HepG2 (cell line): Measurements from ENCODE around the gene ATP6V1F. TPM values are rescaled to one million over a fixed set of nuclear protein-coding genes. Genes with fewer than 3 reads are reported as not detected.

Experiments used
- ATAC-seq: fragments of 200-7000 bp; cut with Tn5 transposase; 3 replicates; pipeline ENCODE4 v1.9.1; 2020; ENCODE audit warnings: mild to moderate bottlenecking, moderate library complexity
- BruUV-seq: library from RNA; stranded (reverse); fragments of 400-500 nt; replicated peaks from 2 replicates; lab custom pipeline; 2021; lab: Mats Ljungman, UMichigan
- CTCF ChIA-PET: fragments of 300-600 bp; formaldehyde crosslinking; extraction: SDS; loops from one replicate; lab custom pipeline; 2021; ENCODE audit warnings: low total read pairs, inconsistent platforms, low intra/inter-chr PET ratio; lab: Yijun Ruan, JAX
- POLR2A ChIA-PET: fragments of 350-600 bp; sonication (Branson Sonifier 250); formaldehyde crosslinking; loops from one replicate; lab custom pipeline; 2020; ENCODE audit warnings: antibody characterized with exemption, inconsistent platforms; lab: Yijun Ruan, JAX
- DNase-seq: peaks from one replicate; pipeline ENCODE4 v3.0.0-alpha.2; 2015; ENCODE audit warnings: low spot score
- FAIRE-seq: peaks from 3 replicates; lab custom pipeline; 2011; peaks lifted over from hg19 to GRCh38; lab: Jason Lieb, UNC
- H2AFZ ChIP-seq: one replicate; pipeline ENCODE4 v1.6.1; 2011; ENCODE audit warnings: low read length, inconsistent platforms
- H3K27ac ChIP-seq: fragments of 300-600 bp; 3 replicates; pipeline ENCODE4 v1.8.0; 2011; ENCODE audit warnings: mixed run types, mild to moderate bottlenecking, mixed read lengths, low read length, inconsistent platforms; ENCODE audit not compliant: insufficient read depth; ENCODE audit errors: extremely low read length
- H3K27me3 ChIP-seq, 2 experiments: fragments of 200-600 bp in 1 of 2; 2 replicates in 1 of 2; 3 replicates in 1 of 2; pipeline versions ENCODE4 v1.6.0 to v1.8.0; 2011; ENCODE audit warnings: low read length in 2 of 2, mild to moderate bottlenecking in 2 of 2, moderate library complexity in 2 of 2, inconsistent platforms in 1 of 2; ENCODE audit not compliant: insufficient read depth in 2 of 2, control insufficient read depth in 1 of 2
- H3K36me3 ChIP-seq, 2 experiments: fragments of 200-600 bp in 1 of 2; replicated peaks in 1 of 2; 2 replicates in 1 of 2; 3 replicates in 1 of 2; pipeline versions ENCODE4 v1.5.1 to v1.8.0; 2011; ENCODE audit warnings: low read length in 2 of 2, inconsistent platforms in 1 of 2; ENCODE audit not compliant: insufficient read depth in 2 of 2, control insufficient read depth in 1 of 2
- H3K4me1 ChIP-seq: 2 replicates; pipeline ENCODE4 v1.5.1; 2012; ENCODE audit warnings: low read length, inconsistent platforms; ENCODE audit not compliant: insufficient read depth
- H3K4me2 ChIP-seq: 2 replicates; pipeline ENCODE4 v1.6.0; 2011; ENCODE audit warnings: low read depth, low read length, inconsistent platforms
- H3K4me3 ChIP-seq, 3 experiments: fragments of 200-600 bp in 1 of 3; sonication (generic), shearing (Covaris generic) in 1 of 3; replicated peaks in 1 of 3; 2 replicates each; pipeline ENCODE4 v1.5.1; 2011 to 2016; ENCODE audit warnings: low read length in 3 of 3, inconsistent platforms in 2 of 3, low read depth in 2 of 3, mild to moderate bottlenecking in 2 of 3, control low read depth in 1 of 3, mixed read lengths in 1 of 3; ENCODE audit not compliant: insufficient read depth in 1 of 3
- H3K79me2 ChIP-seq: one replicate; pipeline ENCODE4 v1.6.1; 2011; ENCODE audit warnings: low read length, inconsistent platforms; ENCODE audit not compliant: insufficient read depth
- H3K9ac ChIP-seq: 2 replicates; pipeline ENCODE4 v1.6.0; 2011; ENCODE audit warnings: mild to moderate bottlenecking, low read depth, low read length, inconsistent platforms; ENCODE audit not compliant: insufficient read depth
- H3K9me3 ChIP-seq: 2 replicates; pipeline ENCODE4 v1.5.1; 2012; ENCODE audit warnings: mild to moderate bottlenecking, low read length
- H4K20me1 ChIP-seq: 2 replicates; pipeline ENCODE4 v1.6.0; 2011; ENCODE audit warnings: inconsistent platforms, mild to moderate bottlenecking, low read length, moderate library complexity; ENCODE audit not compliant: insufficient read depth
- NONO ChIP-seq, 2 experiments: fragments of 450-650 bp in 1 of 2; sonication (generic) in 1 of 2; formaldehyde crosslinking in 1 of 2; IDR thresholded peaks in 1 of 2; conservative IDR thresholded peaks in 1 of 2; 2 replicates each; pipeline versions ENCODE4 v1.6.1 to v1.8.0; 2017 to 2022; ENCODE audit warnings: mild to moderate bottlenecking in 1 of 2, missing genetic modification reagents in 1 of 2, moderate library complexity in 1 of 2
- SAP130 ChIP-seq: IDR thresholded peaks from 2 replicates; pipeline ENCODE4 v1.6.1; 2016; ENCODE audit warnings: low read depth
- SMAD9 ChIP-seq: sonication (generic); formaldehyde crosslinking; IDR thresholded peaks from 2 replicates; pipeline ENCODE4 v1.5.1; 2020; ENCODE audit warnings: mild to moderate bottlenecking, missing genetic modification reagents
- SRF ChIP-seq: IDR thresholded peaks from 2 replicates; pipeline ENCODE4 v1.6.1; 2011; ENCODE audit warnings: mild to moderate bottlenecking, low read depth, low read length, moderate library complexity
- ZNF121 ChIP-seq: sonication (generic); formaldehyde crosslinking; IDR thresholded peaks from 2 replicates; pipeline ENCODE4 v1.5.0; 2020; ENCODE audit warnings: mild to moderate bottlenecking, missing genetic modification reagents
- ZNF775 ChIP-seq: sonication (generic); formaldehyde crosslinking; IDR thresholded peaks from 2 replicates; pipeline ENCODE4 v1.4.0; 2020; ENCODE audit warnings: missing genetic modification reagents, mild to moderate bottlenecking, moderate library complexity, borderline replicate concordance
- WGBS: methylation state at CpG from one replicate; pipeline ENCODE4 v1.1.6; 2017; ENCODE audit warnings: low lambda C conversion rate; 5-methylcytosine and 5-hydroxymethylcytosine counted together
- in situ Hi-C: cut with HindIII; loops from 2 replicates; pipeline ENCODE4 v1.10.0; 2017; ENCODE audit warnings: low pct_unique_long_range_greater_than_20kb; ENCODE audit not compliant: extremely low pct_ligation_motif_present
- intact Hi-C: fragments of 100-400 bp; cut with micrococcal nuclease; formaldehyde crosslinking; loops from one replicate; pipeline ENCODE4 v1.10.0; 2022; ENCODE audit not compliant: unreplicated experiment
- polyA plus RNA-seq, 8 experiments: library from polyadenylated mRNA; depleted of rRNA in 3 of 8; stranded (reverse) in 7 of 8; unstranded in 1 of 8; fragments of >200 nt; fragmentation: Illumina TruSeq in 4 of 8; extraction: Trizol in 4 of 8; gene quantifications; 2 replicates each; pipeline versions ENCODE4 v1.2.1 to v1.2.3, GENCODE V29; 2011 to 2016; ENCODE audit warnings: low read depth in 4 of 8, missing spikeins in 1 of 8, mixed read lengths in 1 of 8; ENCODE audit not compliant: insufficient read depth in 1 of 8
- total RNA-seq, 5 experiments: library from RNA; depleted of rRNA; stranded (reverse); fragments of >200 nt; fragmentation: Illumina TruSeq; extraction: Trizol; gene quantifications; 2 replicates each; pipeline ENCODE4 v1.2.3, GENCODE V29; 2016; ENCODE audit warnings: low read depth in 1 of 5
- TF ChIP-seq, protein P1 (sequence below): sonication (generic); formaldehyde crosslinking; IDR thresholded peaks from 2 replicates; pipeline ENCODE4 v1.4.0; 2020; ENCODE audit warnings: missing genetic modification reagents, mild to moderate bottlenecking, borderline replicate concordance
- TF ChIP-seq, protein P2 (sequence below): sonication (generic); formaldehyde crosslinking; IDR thresholded peaks from 2 replicates; pipeline ENCODE4 v1.4.0; 2020; ENCODE audit warnings: mild to moderate bottlenecking, missing genetic modification reagents, borderline replicate concordance

Gene ATP6V1F
- total and polyA plus RNA-seq, 2 of the 13 experiments (the other 11 are each of a cell fraction or from before 2014, with no cell fraction given) = 87.2 to 132 TPM

DNA sequence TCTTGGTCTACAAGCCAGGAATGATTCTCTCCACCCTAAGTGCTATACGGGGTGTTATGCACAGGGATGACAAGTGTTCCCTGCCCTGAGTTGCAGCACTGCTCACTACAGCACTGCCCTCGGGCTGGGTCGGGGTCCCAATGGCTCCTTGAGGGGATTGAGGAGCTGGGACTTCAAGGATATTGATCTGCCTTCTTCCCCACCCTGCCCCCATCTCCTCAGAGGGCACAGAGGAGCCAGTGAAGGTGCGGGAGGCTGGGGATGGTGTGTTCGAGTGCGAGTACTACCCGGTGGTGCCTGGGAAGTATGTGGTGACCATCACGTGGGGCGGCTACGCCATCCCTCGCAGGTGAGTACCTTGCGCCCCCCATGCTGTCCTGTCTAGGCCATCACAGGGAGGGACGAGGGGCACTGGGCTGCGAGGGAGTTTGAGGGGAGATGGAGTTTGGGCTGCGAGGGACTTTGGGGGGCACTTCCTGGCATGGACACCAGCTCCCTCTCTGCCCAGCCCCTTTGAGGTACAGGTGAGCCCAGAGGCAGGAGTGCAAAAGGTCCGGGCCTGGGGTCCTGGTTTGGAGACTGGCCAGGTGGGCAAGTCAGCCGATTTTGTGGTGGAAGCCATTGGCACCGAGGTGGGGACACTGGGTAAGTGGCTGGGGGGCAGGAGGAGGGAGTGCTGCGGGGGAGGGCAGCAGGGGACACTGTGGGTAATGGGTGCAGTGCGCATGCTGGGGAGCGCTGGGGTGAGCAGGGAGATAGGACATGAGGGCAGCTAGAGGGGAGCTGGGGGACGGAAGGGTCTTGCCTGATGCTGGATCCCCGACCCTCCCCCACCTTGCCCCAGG lies 22.1 kb upstream of the ATP6V1F start:
- Histone ChIP-seq H3K4me2 (no peak overlapping the region), H3K36me3 (no peaks in the 10 kb centered on the region), H3K79me2 (no peaks in the 10 kb centered on the region), H3K9me3 (no peaks in the 10 kb centered on the region), H3K4me3 (no peak overlapping the region), H3K4me1 (peaks cover 11% of the 10 kb centered on the region), H2AFZ (no peak overlapping the region), H3K27ac (no peak overlapping the region), H3K27me3 (peaks cover 3 to 13% of the 10 kb centered on the region in 2 experiments; a peak in 2 of 5 replicates), H3K9ac (no peak overlapping the region), H4K20me1 (no peaks in the 10 kb centered on the region)
- CTCF ChIA-PET = no interaction called here
- POLR2A ChIA-PET = no interaction called here
- ATAC-seq (no peak), DNase-seq (no peak), FAIRE-seq (no peak)
- BruUV-seq = no TSS peak
- 28% methylated on average over 12 of the region's 23 CpGs for WGBS
- TF ChIP-seq NONO (IDR thresholded peaks at IDR 0.05) (no peak), NONO (CRISPR knock-in tag; conservative IDR thresholded peaks at IDR 0.05) (no peak), SRF (no peak), ZNF775 (CRISPR knock-in tag) (no peak), SMAD9 (CRISPR knock-in tag) (no peak), ZNF121 (CRISPR knock-in tag) (no peak), SAP130 (CRISPR knock-in tag) (no peak)
- TF ChIP-seq, protein P1, sequence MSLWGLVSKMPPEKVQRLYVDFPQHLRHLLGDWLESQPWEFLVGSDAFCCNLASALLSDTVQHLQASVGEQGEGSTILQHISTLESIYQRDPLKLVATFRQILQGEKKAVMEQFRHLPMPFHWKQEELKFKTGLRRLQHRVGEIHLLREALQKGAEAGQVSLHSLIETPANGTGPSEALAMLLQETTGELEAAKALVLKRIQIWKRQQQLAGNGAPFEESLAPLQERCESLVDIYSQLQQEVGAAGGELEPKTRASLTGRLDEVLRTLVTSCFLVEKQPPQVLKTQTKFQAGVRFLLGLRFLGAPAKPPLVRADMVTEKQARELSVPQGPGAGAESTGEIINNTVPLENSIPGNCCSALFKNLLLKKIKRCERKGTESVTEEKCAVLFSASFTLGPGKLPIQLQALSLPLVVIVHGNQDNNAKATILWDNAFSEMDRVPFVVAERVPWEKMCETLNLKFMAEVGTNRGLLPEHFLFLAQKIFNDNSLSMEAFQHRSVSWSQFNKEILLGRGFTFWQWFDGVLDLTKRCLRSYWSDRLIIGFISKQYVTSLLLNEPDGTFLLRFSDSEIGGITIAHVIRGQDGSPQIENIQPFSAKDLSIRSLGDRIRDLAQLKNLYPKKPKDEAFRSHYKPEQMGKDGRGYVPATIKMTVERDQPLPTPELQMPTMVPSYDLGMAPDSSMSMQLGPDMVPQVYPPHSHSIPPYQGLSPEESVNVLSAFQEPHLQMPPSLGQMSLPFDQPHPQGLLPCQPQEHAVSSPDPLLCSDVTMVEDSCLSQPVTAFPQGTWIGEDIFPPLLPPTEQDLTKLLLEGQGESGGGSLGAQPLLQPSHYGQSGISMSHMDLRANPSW (CRISPR knock-in tag) = no peak
- TF ChIP-seq, protein P2, sequence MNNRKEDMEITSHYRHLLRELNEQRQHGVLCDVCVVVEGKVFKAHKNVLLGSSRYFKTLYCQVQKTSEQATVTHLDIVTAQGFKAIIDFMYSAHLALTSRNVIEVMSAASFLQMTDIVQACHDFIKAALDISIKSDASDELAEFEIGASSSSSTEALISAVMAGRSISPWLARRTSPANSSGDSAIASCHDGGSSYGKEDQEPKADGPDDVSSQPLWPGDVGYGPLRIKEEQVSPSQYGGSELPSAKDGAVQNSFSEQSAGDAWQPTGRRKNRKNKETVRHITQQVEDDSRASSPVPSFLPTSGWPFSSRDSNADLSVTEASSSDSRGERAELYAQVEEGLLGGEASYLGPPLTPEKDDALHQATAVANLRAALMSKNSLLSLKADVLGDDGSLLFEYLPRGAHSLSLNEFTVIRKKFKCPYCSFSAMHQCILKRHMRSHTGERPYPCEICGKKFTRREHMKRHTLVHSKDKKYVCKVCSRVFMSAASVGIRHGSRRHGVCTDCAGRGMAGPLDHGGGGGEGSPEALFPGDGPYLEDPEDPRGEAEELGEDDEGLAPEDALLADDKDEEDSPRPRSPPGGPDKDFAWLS (CRISPR knock-in tag) = no peak
- intact Hi-C loops (no loop called here), in situ Hi-C loops (no loop called here)
